B cell (primary cell): ENCODE results near the gene RNF215. TPM values are rescaled to one million over a fixed set of nuclear protein-coding genes. Genes with fewer than 3 reads are reported as not detected.

Experiments
- ATAC-seq: fragments of 200-7000 bp; cut with Tn5 transposase; one replicate; pipeline ENCODE4 v1.10.0; 2021; ENCODE audit warnings: low read depth, mild to moderate bottlenecking, moderate number of reproducible peaks, moderate library complexity
- CTCF ChIA-PET: fragments of 350-600 bp; sonication (Branson Sonifier 250); formaldehyde crosslinking; loops from one replicate; lab custom pipeline; 2021; ENCODE audit warnings: antibody characterized with exemption, inconsistent platforms; lab: Charles Lee
- POLR2A ChIA-PET: fragments of 350-600 bp; sonication (Branson Sonifier 250); formaldehyde crosslinking; loops from one replicate; lab custom pipeline; 2021; ENCODE audit warnings: antibody characterized with exemption; lab: Charles Lee
- DNase-seq: peaks from one replicate; pipeline ENCODE4 v3.0.0; 2013
- H2AFZ ChIP-seq: 2 replicates; pipeline ENCODE4 v1.6.1; 2012; ENCODE audit warnings: mild to moderate bottlenecking, low read depth, low read length; ENCODE audit not compliant: insufficient read depth, poor library complexity, severe bottlenecking
- H3K27ac ChIP-seq, 2 donors: 1 replicate in 1 of 2; 2 replicates in 1 of 2; pipeline ENCODE4 v1.5.1; 2012 to 2013; ENCODE audit warnings: low read length in 2 of 2, mild to moderate bottlenecking in 2 of 2, moderate library complexity in 1 of 2
- H3K27me3 ChIP-seq, 4 experiments: fragments of 200-600 bp in 1 of 4; sonication (generic) in 1 of 4; replicated peaks in 1 of 4; 1 replicate in 2 of 4; 2 replicates in 2 of 4; pipeline versions ENCODE4 v1.6.1 to v1.7.0; 2013 to 2016; ENCODE audit warnings: low read length in 3 of 4, mild to moderate bottlenecking in 2 of 4, mixed read lengths in 1 of 4, moderate library complexity in 1 of 4; ENCODE audit not compliant: insufficient read depth in 4 of 4, control insufficient read depth in 3 of 4; ENCODE audit errors: control extremely low read depth in 1 of 4
- H3K36me3 ChIP-seq, 2 experiments: replicated peaks in 1 of 2; 1 replicate in 1 of 2; 2 replicates in 1 of 2; pipeline versions ENCODE4 v1.6.1 to v1.7.1; 2013; ENCODE audit warnings: low read length in 1 of 2; ENCODE audit not compliant: insufficient read depth in 2 of 2, control insufficient read depth in 1 of 2; ENCODE audit errors: control extremely low read depth in 1 of 2, extremely low read depth in 1 of 2
- H3K4me1 ChIP-seq, 2 donors: fragments of 200-600 bp in 1 of 2; sonication (generic) in 1 of 2; 1 replicate in 1 of 2; 2 replicates in 1 of 2; pipeline versions ENCODE4 v1.5.1 to v1.6.1; 2013 to 2017; ENCODE audit warnings: low read length in 2 of 2; ENCODE audit not compliant: control insufficient read depth in 2 of 2, insufficient read depth in 2 of 2
- H3K4me2 ChIP-seq: replicated peaks from 2 replicates; pipeline ENCODE3; 2012; ENCODE audit warnings: mild to moderate bottlenecking, low read depth, low read length; ENCODE audit not compliant: poor library complexity, severe bottlenecking
- H3K4me3 ChIP-seq, 5 experiments: fragments of 200-600 bp in 1 of 5; sonication (generic) in 1 of 5; 1 replicate in 3 of 5; 2 replicates in 2 of 5; pipeline versions ENCODE4 v1.5.1 to v1.7.0; 2011 to 2016; ENCODE audit warnings: low read length in 4 of 5, mild to moderate bottlenecking in 4 of 5, low read depth in 2 of 5, control low read depth in 1 of 5, moderate library complexity in 1 of 5; ENCODE audit not compliant: insufficient read depth in 1 of 5; ENCODE audit errors: control extremely low read depth in 1 of 5, extremely low read depth in 1 of 5
- H3K79me2 ChIP-seq: fragments of 200-600 bp; sonication (generic); one replicate; pipeline ENCODE4 v1.6.0; 2016; ENCODE audit warnings: low read length; ENCODE audit not compliant: control insufficient read depth, insufficient read depth
- H3K9ac ChIP-seq: fragments of 200-600 bp; sonication (generic); 2 replicates; pipeline ENCODE4 v1.6.1; 2017; ENCODE audit warnings: mild to moderate bottlenecking, low read length, moderate library complexity
- H3K9me3 ChIP-seq, 3 donors: one replicate each; pipeline versions ENCODE4 v1.6.1 to v1.7.1; 2013; ENCODE audit warnings: low read length in 2 of 3; ENCODE audit not compliant: control insufficient read depth in 2 of 3, insufficient read depth in 1 of 3; ENCODE audit errors: control extremely low read depth in 1 of 3
- H4K20me1 ChIP-seq: 2 replicates; pipeline ENCODE4 v1.6.0; 2012; ENCODE audit warnings: mild to moderate bottlenecking, low read length; ENCODE audit not compliant: insufficient read depth, control insufficient read depth, poor library complexity, severe bottlenecking
- H3K27ac Mint-ChIP-seq: one replicate; pipeline ENCODE4 v1.8.0; 2021; ENCODE audit warnings: mixed read lengths
- H3K27me3 Mint-ChIP-seq: one replicate; pipeline ENCODE4 v1.8.0; 2021; ENCODE audit warnings: mixed read lengths
- H3K4me1 Mint-ChIP-seq: one replicate; pipeline ENCODE4 v1.8.0; 2021; ENCODE audit warnings: mixed read lengths
- H3K4me3 Mint-ChIP-seq: one replicate; pipeline ENCODE4 v1.8.0; 2021; ENCODE audit warnings: mixed read lengths
- H3K9me3 Mint-ChIP-seq: one replicate; pipeline ENCODE4 v1.8.0; 2022; ENCODE audit warnings: mixed read lengths; ENCODE audit not compliant: insufficient read depth
- EZH2 ChIP-seq: IDR thresholded peaks from 2 replicates; pipeline ENCODE4 v1.6.1; 2012; ENCODE audit warnings: borderline replicate concordance, low read depth, mild to moderate bottlenecking, moderate library complexity, low read length; ENCODE audit not compliant: insufficient read depth, poor library complexity, severe bottlenecking
- WGBS: methylation state at CpG from one replicate; pipeline ENCODE4 v1.1.5; 2013; ENCODE audit warnings: missing lambda C conversion rate; ENCODE audit not compliant: insufficient coverage; 5-methylcytosine and 5-hydroxymethylcytosine counted together
- intact Hi-C: fragments of 100-400 bp; cut with micrococcal nuclease; formaldehyde crosslinking; loops from one replicate; pipeline ENCODE4 v1.10.0; 2022
- polyA plus RNA-seq: library from polyadenylated mRNA; depleted of rRNA; stranded (reverse); fragments of >200 nt; gene quantifications from 2 replicates; pipeline ENCODE4 v1.2.3, GENCODE V29; 2012
- total RNA-seq, 2 donors: library from RNA; stranded (reverse); fragments of 120-200 nt in 1 of 2; gene quantifications; 1 replicate in 1 of 2; 2 replicates in 1 of 2; pipeline versions ENCODE4 v1.2.3 to v1.2.4, GENCODE V29; 2013 to 2022
- TF ChIP-seq, protein P1 (sequence below): fragments of 200-600 bp; IDR thresholded peaks from one replicate; pipeline ENCODE4 v1.8.0; 2022; ENCODE audit warnings: antibody characterized with exemption, mild to moderate bottlenecking

Gene RNF215
- total and polyA plus RNA-seq, 2 donors (not counting 1 experiment from before 2014, with no cell fraction given): 8.8 to 18.6 TPM

DNA sequence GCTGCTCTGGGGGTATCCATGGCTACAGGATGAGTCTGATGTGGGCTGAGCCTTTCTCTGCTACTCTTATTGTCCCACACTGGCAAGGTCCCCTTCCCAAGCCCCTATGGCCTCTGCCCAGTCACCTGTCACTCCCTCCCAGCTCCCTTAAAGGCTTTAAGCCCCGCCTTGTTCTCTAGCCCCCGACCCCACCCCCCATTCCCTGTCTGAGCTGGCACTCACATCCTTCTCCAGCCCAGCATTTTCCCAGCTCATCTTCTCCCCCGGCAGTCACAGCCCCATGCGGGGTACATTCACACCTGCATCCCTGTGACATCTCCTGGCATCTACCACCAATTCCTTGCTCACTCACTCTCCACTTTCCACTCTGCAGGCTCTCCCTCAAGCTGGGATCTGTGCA lies 42.7 kb upstream of the RNF215 start:
- Mint-ChIP-seq H3K9me3 (no peaks in the 10 kb centered on the region), H3K4me1 (peaks cover 25% of the 10 kb centered on the region), H3K27ac (no peak overlapping the region), H3K27me3 (no peaks in the 10 kb centered on the region), H3K4me3 (no peak overlapping the region)
- H3K4me1 ChIP-seq: peaks cover 7 to 20% of the 10 kb centered on the region in 2 donors
- H4K20me1 ChIP-seq: no peaks in the 10 kb centered on the region
- ChIA-PET CTCF (interaction anchor here (0.8 kb wide), 1 partner anchor 31 kb away, joined by 3 read pairs; no protein-coding TSS in a partner anchor), POLR2A (no interaction called here)
- intact Hi-C loops: loop anchor here (10.0 kb wide), 2 partner anchors 1205 to 1545 kb away; partner anchors contain the start of gene ZNRF3
- no peaks in the 10 kb centered on the region for H3K79me2 ChIP-seq
- H3K9ac ChIP-seq: no peak overlapping the region
- H3K4me3 ChIP-seq: no peak overlapping the region
- peaks cover 0 to 17% (median under 1%) of the 10 kb centered on the region in 3 donors for H3K9me3 ChIP-seq
- WGBS: 77% methylated on average over 4 of the region's 4 CpGs
- no peak overlapping the region for H3K27ac ChIP-seq
- no peak for TF ChIP-seq EZH2
- TF ChIP-seq, protein P1, sequence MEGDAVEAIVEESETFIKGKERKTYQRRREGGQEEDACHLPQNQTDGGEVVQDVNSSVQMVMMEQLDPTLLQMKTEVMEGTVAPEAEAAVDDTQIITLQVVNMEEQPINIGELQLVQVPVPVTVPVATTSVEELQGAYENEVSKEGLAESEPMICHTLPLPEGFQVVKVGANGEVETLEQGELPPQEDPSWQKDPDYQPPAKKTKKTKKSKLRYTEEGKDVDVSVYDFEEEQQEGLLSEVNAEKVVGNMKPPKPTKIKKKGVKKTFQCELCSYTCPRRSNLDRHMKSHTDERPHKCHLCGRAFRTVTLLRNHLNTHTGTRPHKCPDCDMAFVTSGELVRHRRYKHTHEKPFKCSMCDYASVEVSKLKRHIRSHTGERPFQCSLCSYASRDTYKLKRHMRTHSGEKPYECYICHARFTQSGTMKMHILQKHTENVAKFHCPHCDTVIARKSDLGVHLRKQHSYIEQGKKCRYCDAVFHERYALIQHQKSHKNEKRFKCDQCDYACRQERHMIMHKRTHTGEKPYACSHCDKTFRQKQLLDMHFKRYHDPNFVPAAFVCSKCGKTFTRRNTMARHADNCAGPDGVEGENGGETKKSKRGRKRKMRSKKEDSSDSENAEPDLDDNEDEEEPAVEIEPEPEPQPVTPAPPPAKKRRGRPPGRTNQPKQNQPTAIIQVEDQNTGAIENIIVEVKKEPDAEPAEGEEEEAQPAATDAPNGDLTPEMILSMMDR: no peak
- no peaks in the 10 kb centered on the region for H3K36me3 ChIP-seq
- no peak for ATAC-seq
- H2AFZ ChIP-seq: no peak overlapping the region
- DNase-seq: no peak
- no peaks in the 10 kb centered on the region for H3K27me3 ChIP-seq
- H3K4me2 ChIP-seq: no peak overlapping the region

DNA sequence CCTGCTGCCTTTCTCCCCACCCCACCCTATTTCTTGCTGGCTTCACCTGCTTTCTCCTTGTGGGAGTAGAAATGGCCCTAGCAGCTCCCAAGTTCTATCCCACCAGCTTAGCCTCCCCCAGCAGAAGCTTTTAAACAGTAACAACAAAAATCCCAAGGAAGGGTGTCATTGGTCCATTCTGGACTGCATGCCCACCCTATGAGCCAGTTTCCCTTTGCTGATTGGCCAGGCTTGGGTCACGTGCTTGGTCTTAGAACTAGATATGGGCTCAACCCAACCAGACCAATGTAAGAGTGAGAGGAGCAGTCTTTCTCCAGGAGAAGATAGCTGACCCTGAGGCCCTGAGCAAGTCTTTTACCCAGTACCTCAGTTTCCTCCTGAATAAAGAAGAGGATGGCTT lies 40.7 kb upstream of the RNF215 start:
- H3K27ac Mint-ChIP-seq: no peak overlapping the region
- Histone ChIP-seq H2AFZ (no peak overlapping the region), H3K9me3 (peaks cover 0 to 8% (median 0%) of the 10 kb centered on the region in 3 donors), H3K4me2 (no peak overlapping the region), H3K79me2 (peaks cover 7% of the 10 kb centered on the region), H4K20me1 (no peaks in the 10 kb centered on the region), H3K27me3 (no peaks in the 10 kb centered on the region), H3K9ac (no peak overlapping the region), H3K4me3 (no peak overlapping the region), H3K27ac (no peak overlapping the region), H3K4me1 (peaks cover 17 to 34% of the 10 kb centered on the region in 2 donors), H3K36me3 (no peaks in the 10 kb centered on the region)
- TF ChIP-seq, protein P1: no peak
- no peak for TF ChIP-seq EZH2
- no peaks in the 10 kb centered on the region for H3K27me3 Mint-ChIP-seq
- no peaks in the 10 kb centered on the region for H3K9me3 Mint-ChIP-seq
- intact Hi-C loops: loop anchor here (10.0 kb wide), 2 partner anchors 1207 to 1543 kb away; partner anchors contain the start of gene ZNRF3
- POLR2A ChIA-PET: no interaction called here
- 100% methylated on average over 1 of the region's 1 CpG for WGBS
- no peak for DNase-seq
- CTCF ChIA-PET: interaction anchor here (1.1 to 7.0 kb wide), 3 partner anchors 37 to 163 kb away, joined by 3 to 94 read pairs (median 62); partner anchors contain the start of genes CASTOR1 and PES1
- ATAC-seq: no peak
- no peak overlapping the region for H3K4me3 Mint-ChIP-seq
- H3K4me1 Mint-ChIP-seq: peaks cover 37% of the 10 kb centered on the region
